Caco-2 (cell line): ENCODE data around the gene PRXL2B. TPM values are rescaled to one million over a fixed set of nuclear protein-coding genes. Genes with fewer than 3 reads are reported as not detected.

Experiments
- BruUV-seq: library from RNA; stranded (reverse); fragments of 400-500 nt; replicated peaks from 2 replicates; lab custom pipeline; 2021; lab: Mats Ljungman, UMichigan
- CTCF ChIA-PET: fragments of 300-600 bp; sonication (Branson Sonifier 250); formaldehyde crosslinking; loops from one replicate; lab custom pipeline; 2022; ENCODE audit warnings: antibody characterized with exemption; lab: Charles Lee
- POLR2A ChIA-PET: fragments of 300-600 bp; sonication (Branson Sonifier 250); formaldehyde crosslinking; loops from one replicate; lab custom pipeline; 2022; ENCODE audit warnings: antibody characterized with exemption; lab: Charles Lee
- DNase-seq, 2 experiments: peaks; one replicate each; pipeline versions ENCODE4 v3.0.0 to v3.0.0-alpha.2; 2020 to 2022
- H3K27me3 ChIP-seq: replicated peaks from 2 replicates; pipeline ENCODE4 v1.6.0; 2011; ENCODE audit warnings: low read length; ENCODE audit not compliant: control insufficient read depth, insufficient read depth
- H3K36me3 ChIP-seq: 2 replicates; pipeline ENCODE4 v1.5.1; 2011; ENCODE audit warnings: low read length; ENCODE audit not compliant: control insufficient read depth, insufficient read depth
- H3K4me1 ChIP-seq: fragments of 250-450 bp; sonication (Bioruptor Pico); 2 replicates; pipeline ENCODE4 v1.5.1; 2020; ENCODE audit warnings: mild to moderate bottlenecking
- H3K4me3 ChIP-seq: 2 replicates; pipeline ENCODE4 v1.5.1; 2011; ENCODE audit warnings: low read depth, mild to moderate bottlenecking, control low read depth, low read length
- H3K9me3 ChIP-seq: fragments of 250-450 bp; sonication (Bioruptor Pico); 2 replicates; pipeline ENCODE4 v1.5.1; 2020; ENCODE audit warnings: mild to moderate bottlenecking, moderate library complexity
- H3K27ac Mint-ChIP-seq: one replicate; pipeline ENCODE4 v1.8.0; 2022; ENCODE audit warnings: mixed read lengths; ENCODE audit not compliant: unreplicated experiment
- H3K27me3 Mint-ChIP-seq: one replicate; pipeline ENCODE4 v1.8.0; 2022; ENCODE audit warnings: mixed read lengths; ENCODE audit not compliant: insufficient read depth, unreplicated experiment
- H3K36me3 Mint-ChIP-seq: one replicate; pipeline ENCODE4 v1.8.0; 2022; ENCODE audit warnings: mild to moderate bottlenecking, mixed read lengths; ENCODE audit not compliant: insufficient read depth, unreplicated experiment
- H3K4me1 Mint-ChIP-seq: one replicate; pipeline ENCODE4 v1.8.0; 2022; ENCODE audit warnings: low read depth, mixed read lengths; ENCODE audit not compliant: unreplicated experiment
- H3K4me3 Mint-ChIP-seq: one replicate; pipeline ENCODE4 v1.8.0; 2022; ENCODE audit warnings: mild to moderate bottlenecking, moderate library complexity, mixed read lengths; ENCODE audit not compliant: unreplicated experiment
- H3K9me3 Mint-ChIP-seq: one replicate; pipeline ENCODE4 v1.8.0; 2022; ENCODE audit warnings: mixed read lengths; ENCODE audit not compliant: unreplicated experiment
- intact Hi-C: fragments of 100-400 bp; cut with micrococcal nuclease; formaldehyde crosslinking; loops from one replicate; pipeline ENCODE4 v1.10.0; 2022; ENCODE audit not compliant: unreplicated experiment
- total RNA-seq: library from RNA; stranded (reverse); gene quantifications from 2 replicates; pipeline ENCODE4 v1.2.3, GENCODE V29; 2022
- TF ChIP-seq, protein P1 (sequence below), 2 experiments: fragments of 200-600 bp in 1 of 2; IDR thresholded peaks; 1 replicate in 1 of 2; 2 replicates in 1 of 2; pipeline versions ENCODE4 v1.5.1 to v1.8.0; 2011 to 2022; ENCODE audit warnings: antibody characterized with exemption in 1 of 2, control low read depth in 1 of 2, inconsistent platforms in 1 of 2, low read depth in 1 of 2, low read length in 1 of 2, mild to moderate bottlenecking in 1 of 2, moderate library complexity in 1 of 2; ENCODE audit not compliant: insufficient read depth in 1 of 2, severe bottlenecking in 1 of 2, unreplicated experiment in 1 of 2

The PRXL2B gene
- total RNA-seq, 1 experiment from 2014 or later, result 16.2 TPM

- H3K36me3 ChIP-seq, result no peaks in the 10 kb centered on the region
- no peaks in the 10 kb centered on the region for H3K27me3 Mint-ChIP-seq
Observed at GRCh38 chr1:2610036-2610959, 23.7 kb downstream of the PRXL2B start.

GRCh38 chr1:2611031-2611501, 24.5 kb downstream of the PRXL2B start:
- ChIA-PET POLR2A (no interaction called here), CTCF (no interaction called here)
- Mint-ChIP-seq H3K27ac (no peak overlapping the region), H3K4me1 (no peaks in the 10 kb centered on the region), H3K4me3 (no peak overlapping the region), H3K36me3 (no peaks in the 10 kb centered on the region), H3K27me3 (no peaks in the 10 kb centered on the region), H3K9me3 (no peaks in the 10 kb centered on the region)
- Histone ChIP-seq H3K4me3 (no peak overlapping the region), H3K4me1 (no peaks in the 10 kb centered on the region), H3K27me3 (no peaks in the 10 kb centered on the region), H3K36me3 (no peaks in the 10 kb centered on the region), H3K9me3 (no peaks in the 10 kb centered on the region)
- intact Hi-C loops, result no loop called here
- TF ChIP-seq, protein P1, sequence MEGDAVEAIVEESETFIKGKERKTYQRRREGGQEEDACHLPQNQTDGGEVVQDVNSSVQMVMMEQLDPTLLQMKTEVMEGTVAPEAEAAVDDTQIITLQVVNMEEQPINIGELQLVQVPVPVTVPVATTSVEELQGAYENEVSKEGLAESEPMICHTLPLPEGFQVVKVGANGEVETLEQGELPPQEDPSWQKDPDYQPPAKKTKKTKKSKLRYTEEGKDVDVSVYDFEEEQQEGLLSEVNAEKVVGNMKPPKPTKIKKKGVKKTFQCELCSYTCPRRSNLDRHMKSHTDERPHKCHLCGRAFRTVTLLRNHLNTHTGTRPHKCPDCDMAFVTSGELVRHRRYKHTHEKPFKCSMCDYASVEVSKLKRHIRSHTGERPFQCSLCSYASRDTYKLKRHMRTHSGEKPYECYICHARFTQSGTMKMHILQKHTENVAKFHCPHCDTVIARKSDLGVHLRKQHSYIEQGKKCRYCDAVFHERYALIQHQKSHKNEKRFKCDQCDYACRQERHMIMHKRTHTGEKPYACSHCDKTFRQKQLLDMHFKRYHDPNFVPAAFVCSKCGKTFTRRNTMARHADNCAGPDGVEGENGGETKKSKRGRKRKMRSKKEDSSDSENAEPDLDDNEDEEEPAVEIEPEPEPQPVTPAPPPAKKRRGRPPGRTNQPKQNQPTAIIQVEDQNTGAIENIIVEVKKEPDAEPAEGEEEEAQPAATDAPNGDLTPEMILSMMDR (IDR thresholded peaks at IDR 0.05; ENCODE audit: insufficient read depth in 1 of 2, low read depth in 1 of 2, low read length in 1 of 2, severe bottlenecking in 1 of 2, unreplicated experiment in 1 of 2), result no peak
- BruUV-seq, result no TSS peak
- DNase-seq, result peak; percentile 14 to 51

More at GRCh38 chr1:2610036-2610959, 23.7 kb downstream of the PRXL2B start:
- no TSS peak for BruUV-seq
- no peak overlapping the region for H3K4me3 ChIP-seq
- no peaks in the 10 kb centered on the region for H3K4me1 ChIP-seq
- ChIA-PET POLR2A (no interaction called here), CTCF (no interaction called here)
- no peaks in the 10 kb centered on the region for H3K9me3 Mint-ChIP-seq
- no peak overlapping the region for H3K27ac Mint-ChIP-seq
- H3K4me3 Mint-ChIP-seq, result no peak overlapping the region
- no peak for DNase-seq
- no peaks in the 10 kb centered on the region for H3K9me3 ChIP-seq
- no peaks in the 10 kb centered on the region for H3K36me3 Mint-ChIP-seq
- TF ChIP-seq, protein P1 (IDR thresholded peaks at IDR 0.05; ENCODE audit: insufficient read depth in 1 of 2, low read depth in 1 of 2, low read length in 1 of 2, severe bottlenecking in 1 of 2, unreplicated experiment in 1 of 2), result no peak
- no peaks in the 10 kb centered on the region for H3K4me1 Mint-ChIP-seq
- no peaks in the 10 kb centered on the region for H3K27me3 ChIP-seq
- intact Hi-C loops, result no loop called here

- H3K4me3 ChIP-seq, result no peak overlapping the region
- DNase-seq, result no peak
Observed at GRCh38 chr1:2611621-2612437, 25.3 kb downstream of the PRXL2B start.

More at GRCh38 chr1:2611621-2612437, 25.3 kb downstream of the PRXL2B start:
- Mint-ChIP-seq H3K27ac (no peak overlapping the region), H3K4me3 (no peak overlapping the region), H3K36me3 (no peaks in the 10 kb centered on the region), H3K27me3 (no peaks in the 10 kb centered on the region), H3K9me3 (no peaks in the 10 kb centered on the region), H3K4me1 (no peaks in the 10 kb centered on the region)
- intact Hi-C loops, result no loop called here
- POLR2A ChIA-PET, result no interaction called here
- Histone ChIP-seq H3K9me3 (no peaks in the 10 kb centered on the region), H3K4me1 (no peaks in the 10 kb centered on the region), H3K36me3 (no peaks in the 10 kb centered on the region), H3K27me3 (no peaks in the 10 kb centered on the region)
- CTCF ChIA-PET, result no interaction called here
- TF ChIP-seq, protein P1 (IDR thresholded peaks at IDR 0.05; ENCODE audit: insufficient read depth in 1 of 2, low read depth in 1 of 2, low read length in 1 of 2, severe bottlenecking in 1 of 2, unreplicated experiment in 1 of 2), result no peak
- no TSS peak for BruUV-seq
